Stomach (tissue), 4 donors: ENCODE data around the gene MYZAP.

Experiments used
- CTCF ChIP-seq, 7 experiments: fragments of 450-650 bp in 4 of 7; fragments of 200-600 bp in 3 of 7; sonication (generic) in 3 of 7; IDR thresholded peaks; one replicate each; pipeline ENCODE4 v1.5.1; 2016 to 2019; ENCODE audit warnings: antibody characterized with exemption in 7 of 7, control low read depth in 2 of 7, mild to moderate bottlenecking in 1 of 7
- EP300 ChIP-seq: sonication (generic); formaldehyde crosslinking; IDR thresholded peaks from one replicate; pipeline ENCODE4 v1.6.1; 2017; ENCODE audit warnings: antibody characterized with exemption
- POLR2A ChIP-seq, 4 donors: fragments of 450-650 bp; IDR thresholded peaks; one replicate each; pipeline ENCODE4 v1.6.1; 2016; ENCODE audit warnings: antibody characterized with exemption in 4 of 4, control low read depth in 2 of 4, mild to moderate bottlenecking in 1 of 4, moderate library complexity in 1 of 4
- POLR2AphosphoS5 ChIP-seq, 3 donors: sonication (generic); formaldehyde crosslinking; IDR thresholded peaks; one replicate each; pipeline ENCODE4 v1.6.1; 2016; ENCODE audit warnings: antibody characterized with exemption in 3 of 3

DNA sequence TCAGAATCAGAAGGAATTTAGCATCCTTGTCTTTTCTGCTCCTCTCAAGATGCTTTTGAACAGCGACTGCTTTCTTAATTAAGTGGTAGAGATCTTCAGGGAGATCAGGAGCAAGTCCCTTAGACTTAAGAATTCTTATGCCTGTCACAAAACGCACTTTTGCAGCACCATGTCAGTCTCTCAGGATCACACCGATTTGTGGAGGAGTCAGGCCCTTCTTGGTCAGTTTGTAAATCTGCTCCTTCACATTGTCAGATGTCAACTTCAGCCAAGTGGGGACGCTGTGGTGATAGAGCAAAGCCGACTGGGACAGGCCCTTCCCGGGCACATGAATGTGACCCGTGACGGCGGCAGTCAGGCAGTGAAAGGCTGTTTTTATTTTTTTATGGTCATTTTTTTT lies 35.7 kb upstream of the MYZAP start:
- TF ChIP-seq POLR2AphosphoS5 (IDR thresholded peaks at IDR 0.05) (no peak), CTCF (IDR thresholded peaks at IDR 0.05) (no peak), POLR2A (IDR thresholded peaks at IDR 0.05) (no peak), EP300 (no peak)
